HG03060 (cell line): ENCODE results near the gene LMOD3.

ENCODE experiments used
- ATAC-seq: cut with Tn5 transposase; IDR thresholded peaks from one replicate; pipeline ENCODE4 v1.9.1; 2021; ENCODE audit warnings: low read depth, moderate number of reproducible peaks; ENCODE audit not compliant: unreplicated experiment

Gene LMOD3

GRCh38 chr3:69122403-69122802 lies at the start of gene LMOD3:
TSS of gene LMOD3 (minus strand) at chr3:69122595. CDS start at chr3:69122386, 209 bp downstream.
- no peak for ATAC-seq

GRCh38 chr3:69172058-69172457 lies 49.7 kb upstream of the LMOD3 start:
- ATAC-seq: no peak

- ATAC-seq: no peak
These were observed 44.1 kb upstream of the LMOD3 start for GRCh38 chr3:69166446-69166845.

GRCh38 chr3:69165744-69166143 lies 43.3 kb upstream of the LMOD3 start:
- no peak for ATAC-seq

- no peak for ATAC-seq
These were observed 41.9 kb upstream of the LMOD3 start for GRCh38 chr3:69164296-69164695.

- no peak for ATAC-seq
These were observed 40.0 kb upstream of the LMOD3 start for GRCh38 chr3:69162308-69162980.

GRCh38 chr3:69161587-69162307 lies 39.4 kb upstream of the LMOD3 start:
- no peak for ATAC-seq

- ATAC-seq: no peak
These were observed 38.1 kb upstream of the LMOD3 start for GRCh38 chr3:69160525-69160924.

- ATAC-seq: no peak
These were observed 37.7 kb upstream of the LMOD3 start for GRCh38 chr3:69160107-69160506.

GRCh38 chr3:69149586-69149985 lies 27.2 kb upstream of the LMOD3 start:
- ATAC-seq: no peak

- ATAC-seq: no peak
These were observed 23.3 kb upstream of the LMOD3 start for GRCh38 chr3:69145688-69146087.

GRCh38 chr3:69144631-69145245 lies 22.3 kb upstream of the LMOD3 start:
- ATAC-seq: no peak

GRCh38 chr3:69143612-69144011 lies 21.2 kb upstream of the LMOD3 start:
- no peak for ATAC-seq

- ATAC-seq: no peak
These were observed 20.5 kb upstream of the LMOD3 start for GRCh38 chr3:69142797-69143454.

- ATAC-seq: no peak
These were observed 19.7 kb upstream of the LMOD3 start for GRCh38 chr3:69142090-69142489.

- ATAC-seq: no peak
These were observed 18.9 kb upstream of the LMOD3 start for GRCh38 chr3:69141313-69141712.

- no peak for ATAC-seq
These were observed 15.0 kb upstream of the LMOD3 start for GRCh38 chr3:69137412-69137811.

- ATAC-seq: no peak
These were observed 14.6 kb upstream of the LMOD3 start for GRCh38 chr3:69137005-69137404.

GRCh38 chr3:69130689-69131088 lies 8.3 kb upstream of the LMOD3 start:
- ATAC-seq: peak; percentile 91

- no peak for ATAC-seq
These were observed 7.1 kb upstream of the LMOD3 start for GRCh38 chr3:69129531-69129930.

- ATAC-seq: no peak
These were observed 6.1 kb upstream of the LMOD3 start for GRCh38 chr3:69128509-69128908.
